K562 (cell line): Measurements from ENCODE around the gene CHMP2A. TPM values are rescaled to one million over a fixed set of nuclear protein-coding genes. Genes with fewer than 3 reads are reported as not detected.

Experiments
- CBX2 ChIP-seq: fragments of 200-600 bp; sonication (generic); IDR thresholded peaks from one replicate; pipeline ENCODE4 v1.6.1; 2012; ENCODE audit warnings: mild to moderate bottlenecking, low read length, inconsistent platforms; ENCODE audit not compliant: insufficient read depth, poor library complexity, severe bottlenecking
- CEBPG ChIP-seq, 3 experiments: fragments of 200-800 bp in 1 of 3; sonication (Bioruptor generic) in 1 of 3; sonication (generic) in 1 of 3; formaldehyde crosslinking in 1 of 3; IDR thresholded peaks in 2 of 3; conservative IDR thresholded peaks in 1 of 3; 2 replicates each; pipeline versions ENCODE4 v1.6.1 to v1.8.0; 2016 to 2022; ENCODE audit warnings: missing compliant biosample characterization in 2 of 3, missing genetic modification characterization in 2 of 3, mild to moderate bottlenecking in 1 of 3, missing genetic modification reagents in 1 of 3
- CREB1 ChIP-seq, 2 experiments: sonication (generic) in 1 of 2; formaldehyde crosslinking in 1 of 2; IDR thresholded peaks; 2 replicates each; pipeline versions ENCODE4 v1.6.1 to v1.8.0; 2012 to 2022; ENCODE audit warnings: inconsistent platforms in 1 of 2, mild to moderate bottlenecking in 1 of 2, missing genetic modification reagents in 1 of 2, moderate library complexity in 1 of 2
- CREB3 ChIP-seq: fragments of 450-650 bp; conservative IDR thresholded peaks from 2 replicates; pipeline ENCODE4 v1.6.1; 2016; ENCODE audit warnings: missing genetic modification characterization, low read depth, mild to moderate bottlenecking, missing compliant biosample characterization, moderate library complexity
- DIDO1 ChIP-seq: fragments of 450-650 bp; IDR thresholded peaks from 2 replicates; pipeline ENCODE4 v1.6.1; 2016; ENCODE audit warnings: low read depth, missing biosample characterization, missing genetic modification characterization
- KLF13 ChIP-seq: fragments of 450-650 bp; IDR thresholded peaks from 2 replicates; pipeline ENCODE4 v1.6.1; 2016; ENCODE audit warnings: missing genetic modification characterization, low read depth, mild to moderate bottlenecking, missing compliant biosample characterization, moderate library complexity, borderline replicate concordance
- PTTG1 ChIP-seq: fragments of 450-650 bp; IDR thresholded peaks from 2 replicates; pipeline ENCODE4 v1.6.1; 2016; ENCODE audit warnings: low read depth, mild to moderate bottlenecking, missing genetic modification characterization, missing compliant biosample characterization
- SFPQ ChIP-seq: fragments of 200-400 bp; formaldehyde crosslinking; IDR thresholded peaks from 2 replicates; pipeline ENCODE4 v1.6.1; 2017; ENCODE audit warnings: mild to moderate bottlenecking, low read depth, low read length, moderate library complexity
- ZNF280B ChIP-seq: fragments of 250-450 bp; sonication (Bioruptor Pico); IDR thresholded peaks from 2 replicates; pipeline ENCODE4 v1.5.1; 2021; ENCODE audit warnings: mild to moderate bottlenecking
- ZSCAN29 ChIP-seq: fragments of 450-650 bp; IDR thresholded peaks from 2 replicates; pipeline ENCODE4 v1.6.1; 2017
- polyA plus RNA-seq, 8 experiments: library from polyadenylated mRNA; depleted of rRNA in 4 of 8; stranded (reverse) in 5 of 8; unstranded in 3 of 8; fragments of >200 nt; fragmentation: Nextera tagmentation in 2 of 8; fragmentation: Illumina TruSeq in 1 of 8; extraction: Ambion mirVana in 2 of 8; extraction: Trizol in 1 of 8; gene quantifications; 2 replicates each; pipeline versions ENCODE4 v1.2.1 to v1.2.3, GENCODE V29; 2011 to 2014; ENCODE audit warnings: inconsistent platforms in 1 of 8, missing spikeins in 1 of 8
- total RNA-seq, 7 experiments: library from RNA; depleted of rRNA in 6 of 7; stranded (reverse); fragments of >200 nt in 6 of 7; fragmentation: Illumina TruSeq in 2 of 7; extraction: Trizol in 2 of 7; gene quantifications; 2 replicates each; pipeline versions ENCODE4 v1.2.1 to v1.2.3, GENCODE V29; 2011 to 2021; ENCODE audit warnings: low replicate concordance in 1 of 7
- TF ChIP-seq, protein P1 (sequence below): fragments of 250-450 bp; sonication (Bioruptor Pico); IDR thresholded peaks from 2 replicates; pipeline ENCODE4 v1.5.0; 2021; ENCODE audit warnings: mild to moderate bottlenecking, moderate library complexity
- TF ChIP-seq, protein P2 (sequence below): IDR thresholded peaks from 3 replicates; pipeline ENCODE4 v1.6.1; 2011; ENCODE audit warnings: borderline replicate concordance, mild to moderate bottlenecking; ENCODE audit not compliant: insufficient read length, insufficient read depth
- TF ChIP-seq, protein P3 (sequence below): fragments of 450-650 bp; formaldehyde crosslinking; IDR thresholded peaks from 2 replicates; pipeline ENCODE4 v1.4.0; 2020; ENCODE audit warnings: mild to moderate bottlenecking, moderate library complexity

CHMP2A gene
- total and polyA plus RNA-seq, 9 of the 15 experiments (the other 6 are each of a cell fraction or from before 2014, with no cell fraction given), result 57.6 to 159 (median 87.2) TPM

DNA sequence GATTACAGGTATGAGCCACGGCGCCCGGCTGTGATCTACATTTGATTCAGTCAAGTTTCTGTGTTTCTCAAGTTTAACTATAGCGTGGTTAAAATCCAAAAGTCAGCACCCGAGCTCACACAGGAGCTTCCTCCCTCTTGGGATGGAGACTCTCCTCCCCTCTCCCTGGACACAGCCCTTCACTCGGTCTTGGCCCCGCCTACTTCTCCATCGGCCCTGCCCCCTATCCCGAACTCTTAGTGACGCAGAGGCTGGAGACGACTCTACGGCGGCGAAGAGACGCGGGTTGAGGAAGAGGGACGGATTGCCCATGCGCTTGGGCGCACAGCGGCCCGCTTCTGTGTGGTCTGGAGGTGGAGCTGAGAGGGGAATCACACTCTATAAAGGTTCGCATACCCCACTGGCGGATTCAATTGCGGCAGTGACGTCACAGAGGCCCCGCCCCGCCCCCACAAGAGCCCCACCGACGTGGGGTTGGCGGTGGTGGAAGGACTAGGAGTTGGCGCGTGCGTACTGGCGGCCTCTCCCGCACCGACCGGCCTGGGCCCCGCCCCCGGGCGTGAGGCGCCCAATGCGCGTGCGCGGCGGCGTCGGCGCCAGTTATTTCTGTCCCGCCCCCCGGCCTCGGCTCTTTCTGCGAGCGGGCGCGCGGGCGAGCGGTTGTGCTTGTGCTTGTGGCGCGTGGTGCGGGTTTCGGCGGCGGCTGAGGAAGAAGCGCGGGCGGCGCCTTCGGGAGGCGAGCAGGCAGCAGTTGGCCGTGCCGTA is 10.9 kb downstream of the CHMP2A start, which contains the start of gene TRIM28 (continued):
- no peak for TF ChIP-seq CEBPG (CRISPR knock-in tag; IDR thresholded peaks at IDR 0.05)
- no peak for TF ChIP-seq CEBPG (tag; conservative IDR thresholded peaks at IDR 0.05 in 1 of 2, IDR thresholded peaks at IDR 0.05 in 1 of 2)
- TF ChIP-seq, protein P1, sequence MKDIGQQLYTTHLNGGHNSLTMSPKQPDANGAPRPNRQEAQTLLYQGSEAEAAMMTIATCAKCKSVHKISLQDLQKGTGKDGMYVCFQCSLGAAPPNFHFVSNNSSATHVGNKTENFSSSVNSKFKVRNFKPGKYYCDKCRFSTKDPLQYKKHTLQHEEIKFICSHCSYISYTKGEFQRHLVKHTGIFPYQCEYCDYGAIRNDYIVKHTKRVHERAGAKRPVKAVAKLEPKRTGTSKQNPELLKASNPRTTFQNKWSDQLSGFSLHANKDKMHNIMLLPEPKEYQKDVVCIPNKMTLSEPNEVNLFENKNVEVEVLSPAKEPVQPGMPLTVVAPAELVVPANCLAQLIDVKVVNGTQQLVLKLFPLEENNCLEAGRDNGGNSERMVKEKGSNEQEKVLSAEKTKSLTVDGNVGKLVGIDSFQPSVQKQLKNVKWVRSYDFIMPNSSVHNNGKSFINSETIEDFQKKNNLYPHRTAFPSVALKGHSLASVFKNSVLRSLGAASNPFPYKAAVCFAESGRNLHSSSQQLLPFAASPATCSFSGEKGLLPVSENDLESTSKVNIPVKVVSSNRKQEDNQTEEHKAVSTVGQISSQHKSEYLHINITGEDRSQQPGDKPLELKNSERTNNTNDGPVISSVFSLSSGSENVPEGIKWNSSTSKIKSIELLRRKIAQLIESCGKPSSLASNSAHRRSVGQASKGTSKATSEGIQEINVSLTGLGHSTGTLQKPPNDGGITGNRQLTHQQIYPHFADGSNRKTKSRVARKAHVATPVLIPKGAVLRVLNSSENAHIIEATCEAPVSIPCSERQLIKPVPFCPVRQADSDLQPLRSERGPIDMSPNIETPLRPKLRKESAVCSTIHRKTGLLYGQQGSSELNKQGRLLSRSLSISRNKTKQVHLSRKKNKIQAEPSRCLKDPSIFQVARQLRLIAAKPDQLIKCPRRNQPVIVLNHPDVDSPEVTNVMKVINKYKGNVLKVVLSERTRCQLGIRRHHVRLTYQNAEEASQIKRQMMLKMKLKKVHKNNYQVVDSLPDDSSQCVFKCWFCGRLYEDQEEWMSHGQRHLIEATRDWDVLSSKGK (CRISPR knock-in tag), result no peak
- no peak for TF ChIP-seq DIDO1 (tag)
- TF ChIP-seq, protein P2, sequence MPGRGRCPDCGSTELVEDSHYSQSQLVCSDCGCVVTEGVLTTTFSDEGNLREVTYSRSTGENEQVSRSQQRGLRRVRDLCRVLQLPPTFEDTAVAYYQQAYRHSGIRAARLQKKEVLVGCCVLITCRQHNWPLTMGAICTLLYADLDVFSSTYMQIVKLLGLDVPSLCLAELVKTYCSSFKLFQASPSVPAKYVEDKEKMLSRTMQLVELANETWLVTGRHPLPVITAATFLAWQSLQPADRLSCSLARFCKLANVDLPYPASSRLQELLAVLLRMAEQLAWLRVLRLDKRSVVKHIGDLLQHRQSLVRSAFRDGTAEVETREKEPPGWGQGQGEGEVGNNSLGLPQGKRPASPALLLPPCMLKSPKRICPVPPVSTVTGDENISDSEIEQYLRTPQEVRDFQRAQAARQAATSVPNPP, result no peak
- TF ChIP-seq PTTG1 (tag), result no peak
- TF ChIP-seq, protein P3, sequence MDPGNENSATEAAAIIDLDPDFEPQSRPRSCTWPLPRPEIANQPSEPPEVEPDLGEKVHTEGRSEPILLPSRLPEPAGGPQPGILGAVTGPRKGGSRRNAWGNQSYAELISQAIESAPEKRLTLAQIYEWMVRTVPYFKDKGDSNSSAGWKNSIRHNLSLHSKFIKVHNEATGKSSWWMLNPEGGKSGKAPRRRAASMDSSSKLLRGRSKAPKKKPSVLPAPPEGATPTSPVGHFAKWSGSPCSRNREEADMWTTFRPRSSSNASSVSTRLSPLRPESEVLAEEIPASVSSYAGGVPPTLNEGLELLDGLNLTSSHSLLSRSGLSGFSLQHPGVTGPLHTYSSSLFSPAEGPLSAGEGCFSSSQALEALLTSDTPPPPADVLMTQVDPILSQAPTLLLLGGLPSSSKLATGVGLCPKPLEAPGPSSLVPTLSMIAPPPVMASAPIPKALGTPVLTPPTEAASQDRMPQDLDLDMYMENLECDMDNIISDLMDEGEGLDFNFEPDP (CRISPR knock-in tag), result no peak
- TF ChIP-seq CREB1 (IDR thresholded peaks at IDR 0.05), result peak; percentile 88
- peak; percentile 95 for TF ChIP-seq CREB1 (CRISPR knock-in tag; IDR thresholded peaks at IDR 0.05)
- no peak for TF ChIP-seq ZSCAN29
- TF ChIP-seq KLF13, result peak; percentile 71; the same call in 1 of the 2 replicates
- TF ChIP-seq ZNF280B, result no peak
- no peak for TF ChIP-seq CREB3 (tag)
- TF ChIP-seq SFPQ, result no peak
- TF ChIP-seq CBX2, result no peak
